T47D (cell line): ENCODE results near the gene UPF1.

Experiments
- DNase-seq, 2 experiments: peaks; one replicate each; pipeline versions ENCODE4 v3.0.0 to v3.0.0-alpha.2; 2011 to 2012; ENCODE audit warnings: low read depth in 1 of 2, low spot score in 1 of 2
- JUND ChIP-seq: IDR thresholded peaks from 2 replicates; pipeline ENCODE4 v1.6.1; 2012; ENCODE audit warnings: low read depth
- in situ Hi-C: cut with HindIII; loops from 2 replicates; pipeline ENCODE4 v1.10.0; 2016; ENCODE audit warnings: low sequenced_read_pairs, low pct_unique_long_range_greater_than_20kb

UPF1 gene

GRCh38 chr19:18858906-18859646 is 27.3 kb downstream of the UPF1 start:
- no peak for DNase-seq
- in situ Hi-C loops = no loop called here
- no peak for TF ChIP-seq JUND

GRCh38 chr19:18859676-18860301 is 28.0 kb downstream of the UPF1 start:
- no peak for TF ChIP-seq JUND
- in situ Hi-C loops = no loop called here
- no peak for DNase-seq

GRCh38 chr19:18860302-18860700 is 28.5 kb downstream of the UPF1 start:
- in situ Hi-C loops = no loop called here
- no peak for DNase-seq
- no peak for TF ChIP-seq JUND

- DNase-seq = no peak
- TF ChIP-seq JUND = no peak
- in situ Hi-C loops = no loop called here
These were observed 29.0 kb downstream of the UPF1 start for GRCh38 chr19:18860725-18861124.

DNA sequence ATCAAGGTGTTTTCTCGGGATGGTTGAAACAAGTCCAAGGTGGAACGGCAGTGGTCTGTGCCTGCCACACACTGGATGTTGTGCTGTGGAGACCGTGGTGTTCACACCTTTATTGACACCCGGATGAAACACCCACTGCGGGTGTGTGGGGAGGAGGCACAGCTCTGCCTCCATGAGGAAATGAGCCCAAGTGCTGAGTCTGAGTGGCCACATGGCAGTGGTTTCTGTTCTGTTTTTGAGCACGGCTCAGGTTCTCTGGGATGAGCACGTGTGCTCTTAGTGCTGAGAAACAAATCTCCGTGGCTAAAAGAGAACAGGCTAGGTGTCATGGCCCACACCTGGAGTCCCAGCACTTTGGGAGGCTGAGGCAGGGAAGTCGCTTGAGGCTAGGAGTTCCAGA is 29.5 kb downstream of the UPF1 start:
- no peak for DNase-seq
- TF ChIP-seq JUND = no peak
- in situ Hi-C loops = no loop called here

DNA sequence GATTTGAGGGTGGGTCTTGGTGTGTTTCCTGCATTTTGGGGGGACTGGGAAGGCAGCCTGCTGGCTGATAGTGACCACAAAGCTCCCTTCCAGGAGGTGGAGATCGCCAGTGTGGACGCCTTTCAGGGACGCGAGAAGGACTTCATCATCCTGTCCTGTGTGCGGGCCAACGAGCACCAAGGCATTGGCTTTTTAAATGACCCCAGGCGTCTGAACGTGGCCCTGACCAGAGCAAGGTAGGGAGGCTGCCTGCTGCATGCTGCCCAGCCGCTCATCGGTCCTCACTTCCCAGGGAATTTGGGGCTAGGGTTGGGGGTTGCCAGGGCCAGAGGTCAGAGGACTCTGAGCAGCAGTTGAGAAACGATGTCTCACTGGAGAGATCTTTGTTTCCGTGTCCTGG is 30.2 kb downstream of the UPF1 start:
- in situ Hi-C loops = no loop called here
- no peak for DNase-seq
- TF ChIP-seq JUND = no peak

DNA sequence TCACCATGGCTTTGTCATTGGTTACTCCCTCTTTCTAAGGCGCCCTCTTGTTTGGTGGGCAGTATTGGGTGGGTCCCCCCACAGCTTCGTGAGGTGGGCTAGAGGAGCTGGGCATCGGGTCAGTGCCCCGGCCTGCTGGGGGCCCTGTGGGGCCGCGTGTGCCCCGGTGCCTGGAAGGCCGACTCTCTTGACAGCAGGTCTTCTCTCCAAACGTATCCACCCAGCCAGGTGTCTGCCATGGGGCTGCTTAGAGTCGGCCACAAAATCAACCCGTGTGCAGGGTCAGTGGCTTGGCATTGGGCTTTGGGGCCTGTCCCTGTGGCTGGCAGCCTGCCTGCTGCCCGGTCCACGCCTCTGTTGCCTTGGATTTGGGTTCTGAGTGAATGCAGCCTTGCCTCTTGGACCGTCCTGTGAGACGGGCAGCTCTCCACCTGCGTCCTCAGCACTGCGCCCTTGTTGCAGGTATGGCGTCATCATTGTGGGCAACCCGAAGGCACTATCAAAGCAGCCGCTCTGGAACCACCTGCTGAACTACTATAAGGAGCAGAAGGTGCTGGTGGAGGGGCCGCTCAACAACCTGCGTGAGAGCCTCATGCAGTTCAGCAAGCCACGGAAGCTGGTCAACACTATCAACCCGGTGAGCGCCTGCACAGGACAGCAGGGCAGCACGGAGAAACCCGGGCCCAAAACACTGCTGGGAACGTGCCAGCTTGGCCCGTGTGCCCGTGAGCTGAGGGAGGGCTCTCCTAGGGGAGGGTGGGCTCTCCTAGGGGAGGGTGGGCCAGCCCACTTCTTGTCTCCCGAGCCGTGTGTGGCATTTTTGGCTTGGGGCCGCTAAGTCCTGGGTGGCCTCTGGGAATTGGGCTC is 31.4 kb downstream of the UPF1 start:
- no peak for DNase-seq
- no peak for TF ChIP-seq JUND
- in situ Hi-C loops = no loop called here

GRCh38 chr19:18863843-18864362 is 32.1 kb downstream of the UPF1 start:
- DNase-seq = no peak
- in situ Hi-C loops = no loop called here
- TF ChIP-seq JUND = no peak

- no peak for TF ChIP-seq JUND
- DNase-seq = no peak
- in situ Hi-C loops = no loop called here
These were observed 33.6 kb downstream of the UPF1 start for GRCh38 chr19:18865106-18865972.

- peak; percentile 56 to 86 for DNase-seq
- no peak for TF ChIP-seq JUND
- in situ Hi-C loops = no loop called here
These were observed 34.4 kb downstream of the UPF1 start for GRCh38 chr19:18865973-18866799.

DNA sequence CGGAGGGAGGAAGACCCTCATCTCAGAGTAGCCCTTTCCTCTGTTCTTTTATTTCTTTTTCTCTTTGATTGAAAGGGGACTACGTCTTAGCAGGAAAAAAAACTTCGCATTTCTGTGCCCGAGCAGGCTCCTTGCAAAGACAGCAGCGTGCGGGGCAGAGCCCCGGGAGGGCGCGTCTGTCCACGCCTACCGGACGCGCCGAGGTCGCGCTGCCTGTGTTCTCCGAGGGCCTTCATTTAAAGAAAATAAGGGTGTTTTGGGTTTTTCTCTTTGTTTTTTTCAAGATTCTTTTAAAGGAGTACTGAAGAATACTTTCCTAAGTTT is 35.0 kb downstream of the UPF1 start:
- no peak for TF ChIP-seq JUND
- no peak for DNase-seq
- in situ Hi-C loops = no loop called here
